ENCODE measurements around the gene RNF152.

RNF152 gene, protein sequence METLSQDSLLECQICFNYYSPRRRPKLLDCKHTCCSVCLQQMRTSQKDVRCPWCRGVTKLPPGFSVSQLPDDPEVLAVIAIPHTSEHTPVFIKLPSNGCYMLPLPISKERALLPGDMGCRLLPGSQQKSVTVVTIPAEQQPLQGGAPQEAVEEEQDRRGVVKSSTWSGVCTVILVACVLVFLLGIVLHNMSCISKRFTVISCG
- 1.4 to 3.2 reads per million in 2 experiments for total RNA-seq

DNA sequence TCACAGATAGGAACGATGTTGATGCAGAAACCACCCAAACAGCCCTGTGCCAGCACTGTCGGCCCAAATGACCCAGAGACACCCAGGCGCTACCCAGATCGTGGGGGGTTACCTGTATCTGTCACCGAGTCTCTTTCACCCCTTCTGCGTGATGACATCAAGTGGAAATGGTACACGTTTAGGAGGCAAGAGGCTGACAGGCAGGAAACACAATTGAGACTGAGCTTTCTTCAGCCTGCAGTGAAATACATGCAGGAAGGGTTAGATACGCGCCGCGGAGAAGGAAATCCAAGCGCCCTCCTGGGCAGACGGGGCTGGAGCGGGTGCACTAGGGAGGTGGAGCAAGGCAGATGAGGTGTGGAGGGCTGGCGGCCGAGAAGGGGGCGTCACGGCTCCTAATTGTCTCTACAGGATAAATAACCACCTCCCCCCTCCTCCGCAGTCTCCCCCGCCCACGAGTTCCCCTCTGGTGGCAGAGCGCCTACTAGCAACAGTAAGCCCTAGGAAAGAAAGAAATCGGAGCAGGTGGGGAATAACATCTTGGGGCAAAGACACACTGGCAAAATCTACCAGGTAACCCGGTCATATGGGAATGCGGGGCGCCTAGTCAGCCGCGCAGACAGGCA is at the start of gene RNF152:
RNF152 (minus strand) TSS at position 325 of the 626 bp plus-strand sequence. CDS start 76,544 bp downstream, outside the sequence.
- no peak for DNase-seq (ENCODE audit: low read depth)

DNA sequence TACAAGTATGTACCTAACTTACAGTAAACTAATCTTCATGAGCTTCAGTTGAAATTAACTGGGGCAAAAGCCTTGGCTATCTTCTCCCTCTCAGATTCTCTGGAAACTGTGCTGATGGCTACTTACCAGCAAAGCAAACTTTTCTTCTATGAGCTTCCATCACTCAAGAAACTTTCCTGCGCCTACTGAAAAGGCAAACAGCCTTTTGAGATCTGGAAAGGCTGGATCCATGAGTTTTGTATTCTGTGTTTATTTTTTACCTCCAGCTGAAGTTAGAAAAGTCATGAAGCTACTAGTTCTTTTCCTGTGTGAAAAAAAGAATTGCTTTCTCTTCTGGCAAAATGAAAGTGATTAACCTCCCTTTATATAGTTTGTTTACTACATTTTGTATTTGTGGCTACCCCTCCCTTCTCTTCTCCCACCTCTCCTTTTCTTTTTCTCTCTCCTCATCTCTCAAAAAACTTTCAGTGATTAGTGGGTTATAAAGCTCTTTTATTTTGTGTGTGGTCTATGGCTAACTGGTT is 49.2 kb upstream of the RNF152 start:
- DNase-seq (ENCODE audit: low read depth): no peak

DNA sequence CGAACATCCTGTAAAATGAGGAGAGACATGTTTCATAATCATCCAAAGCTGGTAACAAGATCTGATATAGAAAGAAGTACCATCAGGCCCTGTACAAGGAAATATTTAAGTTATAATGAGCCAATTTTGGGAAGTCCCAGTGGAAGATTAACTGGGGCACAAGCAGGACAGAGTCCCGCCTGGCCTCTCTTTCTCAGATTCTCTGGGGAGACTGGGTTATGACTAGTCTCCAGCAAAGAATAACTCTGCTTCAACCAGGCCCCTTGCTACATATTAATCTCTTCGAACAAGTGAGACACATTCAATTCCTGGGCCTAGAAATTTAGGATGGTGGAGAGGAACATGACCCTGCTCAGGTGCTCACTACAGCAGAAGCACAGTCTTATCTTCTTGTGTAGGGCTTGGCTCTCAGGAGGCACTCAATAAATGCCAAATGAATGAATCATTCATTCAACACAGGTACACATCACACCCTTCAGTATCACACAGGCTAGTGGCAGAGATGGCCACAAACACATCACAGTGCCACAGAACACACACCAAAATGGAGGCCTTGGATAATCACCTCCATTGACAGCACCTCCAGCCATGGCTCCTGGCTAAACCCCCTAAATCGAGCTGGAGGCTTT is 46.4 kb upstream of the RNF152 start:
- DNase-seq (ENCODE audit: low read depth): no peak

DNA sequence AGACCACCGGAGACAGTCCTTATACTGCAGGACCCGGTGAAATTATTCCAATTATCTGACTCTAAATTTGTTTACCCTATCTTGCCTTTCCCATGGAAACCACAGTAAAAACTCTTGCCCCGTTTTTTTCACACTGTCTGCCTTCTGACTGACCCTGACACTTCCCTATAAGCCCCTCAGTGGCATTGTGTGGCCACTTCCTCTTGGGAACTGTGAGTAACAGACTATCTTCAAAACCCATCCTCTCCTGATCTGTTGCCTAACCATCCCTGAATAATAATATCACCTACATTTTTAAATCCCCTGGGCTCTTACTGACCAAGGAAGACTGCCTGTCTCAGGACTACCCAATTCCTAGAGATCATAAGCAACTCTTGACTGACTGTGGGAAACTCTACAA is 42.6 kb upstream of the RNF152 start:
- DNase-seq (ENCODE audit: low read depth): no peak

DNA sequence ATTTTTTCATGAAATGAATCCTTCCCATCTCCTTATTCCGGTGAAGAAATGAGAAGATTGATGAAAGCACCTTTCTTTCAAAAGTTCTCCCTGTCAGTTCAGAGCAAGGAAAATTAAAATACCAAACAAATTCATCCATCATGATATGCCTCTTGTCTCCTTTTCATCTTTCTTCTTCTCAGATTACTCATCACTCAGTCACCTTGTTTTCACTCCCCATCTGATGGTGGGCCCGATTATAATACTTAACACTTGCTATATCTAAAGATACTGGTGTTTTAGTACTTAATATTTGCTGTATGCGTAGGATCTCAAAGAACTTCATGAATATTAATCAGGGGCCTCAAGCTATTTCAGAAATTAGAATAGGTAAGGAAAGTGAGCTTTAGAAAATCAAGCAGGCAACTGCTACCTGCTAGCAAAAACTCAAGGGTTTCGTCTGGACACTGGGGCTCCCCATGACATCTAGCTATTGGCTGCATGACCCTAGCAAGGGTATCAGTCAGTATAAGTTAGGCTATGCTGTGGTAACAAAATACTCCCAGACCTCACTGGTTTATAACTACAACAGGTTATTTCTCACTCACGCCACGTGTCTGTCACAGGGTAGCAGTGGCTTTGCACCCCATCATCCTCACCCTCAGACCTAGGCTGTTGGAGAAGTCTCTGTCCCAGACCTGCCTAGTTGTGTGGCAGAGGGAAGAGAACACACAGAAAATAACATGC is 39.0 kb upstream of the RNF152 start:
- DNase-seq (ENCODE audit: low read depth): no peak

DNA sequence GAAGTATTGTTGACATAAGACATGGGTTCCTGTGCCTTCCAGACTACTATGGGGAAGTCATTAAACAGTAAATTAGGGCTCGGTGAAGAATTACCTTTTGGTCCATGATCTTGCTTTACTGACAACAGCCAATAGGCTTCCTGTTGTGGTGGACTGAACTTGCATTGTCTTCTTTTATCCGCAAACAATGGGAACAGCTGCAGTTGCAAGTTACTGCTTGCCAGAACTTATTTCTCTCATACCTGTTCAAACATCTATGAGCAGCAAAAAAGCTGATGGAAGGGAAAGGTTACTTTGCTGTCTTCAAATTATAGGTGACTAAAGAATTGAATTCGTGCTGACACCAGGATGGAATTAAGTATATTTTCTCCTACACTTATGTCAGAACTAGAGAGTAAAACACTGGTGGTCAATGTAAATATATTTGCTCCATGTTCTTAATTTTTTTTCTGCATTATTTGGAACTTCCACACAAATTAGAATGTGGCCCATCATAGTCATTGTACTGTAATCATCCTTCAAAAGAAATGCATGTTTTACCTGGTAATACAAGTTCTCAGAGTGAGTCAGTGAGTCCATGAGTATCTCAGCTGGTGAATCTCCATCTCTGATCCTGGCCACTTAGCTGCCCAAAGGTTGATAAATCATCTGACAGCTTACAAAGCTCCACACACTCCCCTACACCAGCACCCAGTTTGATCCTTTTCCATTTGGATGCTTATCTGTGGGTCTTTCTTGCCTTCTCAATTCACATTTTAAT is 37.3 kb upstream of the RNF152 start:
- no peak for DNase-seq (ENCODE audit: low read depth)

DNA sequence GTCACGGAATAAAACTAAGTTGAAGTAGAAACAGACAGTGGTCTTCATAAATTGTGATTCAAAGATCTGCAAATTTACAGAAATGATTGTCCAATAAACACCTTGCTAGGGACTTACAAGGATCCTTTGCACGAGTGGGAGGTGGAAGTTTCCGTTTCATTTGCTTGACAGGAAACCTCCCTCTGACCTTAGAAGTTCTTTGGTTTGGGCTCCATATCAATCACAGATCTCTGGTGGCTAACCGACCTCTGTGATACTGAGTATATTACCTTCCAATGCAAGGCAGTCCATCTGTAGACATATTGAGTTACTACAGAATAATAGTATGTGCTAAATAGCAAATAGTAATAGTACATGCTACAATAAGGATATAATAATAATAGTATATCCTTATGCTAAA is 33.7 kb upstream of the RNF152 start:
- DNase-seq (ENCODE audit: low read depth): no peak

DNA sequence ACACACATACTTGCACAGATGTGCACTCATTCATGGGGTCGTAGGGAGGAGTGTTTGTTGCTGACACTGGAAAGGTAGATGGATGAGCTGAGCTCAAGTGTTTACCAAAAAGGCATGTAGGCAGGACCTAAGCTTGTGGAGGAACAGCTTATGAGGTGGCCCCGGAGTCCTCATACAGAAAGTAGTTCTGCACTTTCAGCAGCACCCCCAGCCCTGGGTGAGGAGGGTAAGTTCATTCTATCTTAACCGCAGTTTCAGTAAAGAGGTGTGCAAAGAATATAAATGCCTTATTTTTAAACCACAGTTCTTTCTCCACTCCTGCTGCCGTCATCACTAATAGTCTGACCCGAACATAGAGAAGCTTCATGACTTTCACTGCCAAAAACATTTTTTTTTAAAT is 31.7 kb upstream of the RNF152 start:
- DNase-seq (ENCODE audit: low read depth): no peak

DNA sequence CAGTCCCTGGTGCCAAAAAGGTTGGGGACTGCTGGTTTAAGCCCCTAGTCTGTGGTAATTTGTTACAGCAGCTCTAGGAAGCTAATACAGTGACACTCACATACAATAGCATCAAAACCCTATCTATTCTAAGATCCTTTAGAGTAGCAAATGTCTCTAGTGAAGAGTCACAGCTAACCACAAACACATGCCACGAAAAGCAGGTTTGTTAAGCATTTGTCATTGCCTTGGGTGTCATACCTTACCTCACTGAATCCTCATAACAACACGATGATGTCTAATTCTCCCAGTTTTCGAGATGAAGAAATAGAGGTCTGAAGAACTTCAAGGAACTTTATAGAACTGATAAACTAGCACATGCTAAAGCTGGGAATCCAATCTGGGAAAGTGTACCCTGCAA is 29.6 kb upstream of the RNF152 start:
- no peak for DNase-seq (ENCODE audit: low read depth)

DNA sequence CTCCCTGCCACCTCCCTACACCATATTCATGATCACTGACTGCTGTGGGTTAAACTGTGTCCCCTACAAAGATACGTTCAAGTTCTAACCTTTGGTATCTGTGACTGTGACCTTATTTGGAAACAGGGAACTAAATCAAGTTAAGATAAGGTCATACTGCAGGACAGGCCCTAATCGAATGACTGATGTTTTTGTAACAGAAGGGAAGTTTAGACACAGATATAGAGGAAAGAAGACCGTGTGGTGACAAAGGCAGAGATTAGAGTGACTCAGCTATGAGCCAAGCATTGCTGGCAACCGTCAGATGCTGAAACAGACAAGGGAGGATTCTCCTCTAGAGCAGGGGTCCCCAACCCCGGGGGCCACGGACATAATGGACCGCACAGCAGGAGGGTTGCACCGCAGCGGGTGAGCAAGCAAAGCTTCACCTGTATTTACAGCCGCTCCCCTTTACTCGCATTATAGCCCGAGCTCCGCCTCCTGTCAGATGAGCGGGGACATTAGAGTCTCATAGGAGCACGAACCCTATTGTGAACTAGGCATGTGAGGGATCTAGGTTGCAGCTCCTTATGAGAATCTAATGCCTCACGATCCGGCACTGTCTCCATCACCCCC is 28.9 kb upstream of the RNF152 start:
- DNase-seq (ENCODE audit: low read depth): no peak

DNA sequence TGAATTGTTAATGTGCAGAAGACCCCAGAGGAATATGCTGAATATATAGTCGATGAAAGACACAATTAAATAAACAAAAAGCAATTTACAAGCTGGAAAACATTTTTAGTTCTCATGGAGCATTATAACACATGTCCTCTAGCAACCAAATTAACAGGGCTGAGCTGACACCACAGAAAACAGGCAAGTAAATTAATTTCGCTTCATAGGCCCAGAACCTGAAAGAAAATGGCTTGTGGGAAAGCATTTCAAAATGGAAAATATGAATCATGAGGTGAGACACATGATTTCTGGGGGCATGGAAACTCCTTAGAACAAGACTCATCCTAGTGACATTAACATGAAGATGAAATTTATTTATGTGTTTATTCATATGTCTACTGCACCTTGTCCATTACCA is 25.0 kb upstream of the RNF152 start:
- no peak for DNase-seq (ENCODE audit: low read depth)

DNA sequence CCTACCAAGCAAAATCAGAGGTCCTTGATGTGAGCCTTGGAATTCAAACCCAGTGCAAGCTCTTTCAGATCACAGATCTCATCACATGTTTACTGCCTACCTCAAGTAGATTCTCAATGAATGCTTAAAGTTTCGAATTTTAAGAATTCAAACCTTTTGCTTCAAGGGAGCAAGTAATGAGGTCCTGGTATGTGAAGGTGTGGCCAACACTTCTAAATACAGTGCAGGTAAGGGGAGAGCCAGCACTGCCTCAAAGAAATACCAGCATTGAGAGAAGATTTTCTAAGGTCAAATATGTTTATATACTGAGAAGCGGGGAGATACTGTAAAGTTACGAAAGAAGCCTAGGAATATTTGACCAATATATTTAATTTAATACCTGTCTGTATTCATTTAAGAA is 19.7 kb upstream of the RNF152 start:
- DNase-seq (ENCODE audit: low read depth): no peak

DNA sequence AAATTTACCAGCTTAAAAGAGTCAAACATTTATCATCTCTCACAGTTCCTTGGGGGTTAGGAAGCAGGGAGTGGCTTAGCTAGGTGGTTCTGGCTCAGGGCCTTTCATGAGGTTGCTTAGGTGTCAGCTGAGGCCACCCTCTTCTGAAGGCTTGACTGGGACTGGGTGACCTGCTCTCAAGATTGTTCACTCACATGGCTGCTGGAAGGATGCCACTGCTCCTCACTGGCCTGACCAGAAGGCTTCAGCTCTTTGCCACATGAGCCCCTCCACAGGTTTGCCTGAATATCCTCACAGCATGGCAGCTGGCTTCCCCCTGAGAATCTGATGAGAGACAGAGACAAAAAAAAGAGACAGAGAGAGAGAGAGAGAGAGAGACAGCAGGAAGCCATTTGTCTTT is 17.3 kb upstream of the RNF152 start:
- DNase-seq (ENCODE audit: low read depth): no peak

DNA sequence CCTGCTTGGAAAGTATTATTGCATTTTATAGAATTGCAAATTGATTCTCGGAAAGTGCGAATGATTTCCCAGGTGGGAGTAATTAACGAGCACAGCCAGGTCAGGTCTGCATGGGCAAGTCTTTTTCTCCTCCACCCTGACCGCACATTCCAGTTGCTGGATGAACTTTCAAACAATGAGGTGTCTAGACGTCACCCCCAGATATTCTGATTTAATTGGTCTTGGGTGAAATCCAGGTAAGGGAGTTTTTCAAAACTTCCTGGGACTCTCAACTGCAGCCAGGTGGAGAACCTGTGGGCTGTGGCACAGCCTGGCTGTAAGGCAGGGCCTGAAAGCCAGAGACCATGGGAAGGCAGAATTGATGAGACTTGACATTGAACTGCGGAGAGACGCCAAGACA is 15.9 kb upstream of the RNF152 start:
- DNase-seq (ENCODE audit: low read depth): no peak

DNA sequence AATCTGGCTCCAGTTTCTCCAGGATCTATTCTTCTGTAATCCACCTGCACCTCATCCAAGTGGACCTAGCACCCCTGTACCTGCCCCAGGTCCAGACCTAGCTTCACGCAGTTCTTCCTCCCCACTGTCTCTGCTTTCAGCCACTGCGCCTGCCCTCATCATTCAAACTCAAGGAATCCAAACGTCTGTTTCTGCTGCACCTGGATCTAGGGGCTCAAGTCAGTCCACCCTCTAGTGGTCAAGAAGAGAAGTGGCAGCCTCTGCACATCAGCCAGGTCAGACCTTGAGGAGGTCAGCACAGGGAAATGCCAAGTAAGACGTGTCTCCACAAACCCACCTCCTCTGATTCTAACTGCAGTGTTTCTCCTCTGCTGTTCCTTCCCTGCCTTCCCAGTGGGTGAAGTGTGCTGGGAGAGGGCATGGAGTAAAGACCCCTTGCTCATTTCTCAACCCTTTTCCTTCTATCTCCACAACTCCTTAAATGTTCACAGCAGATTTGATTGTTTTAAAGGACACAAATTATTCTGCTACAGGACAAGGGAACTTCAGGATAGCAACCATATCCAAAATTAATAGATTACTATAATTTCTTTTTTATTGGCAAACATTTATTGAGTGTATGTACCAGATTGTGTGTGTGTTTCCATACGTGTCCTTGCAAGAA is 8.6 kb upstream of the RNF152 start:
- no peak for DNase-seq (ENCODE audit: low read depth)

DNA sequence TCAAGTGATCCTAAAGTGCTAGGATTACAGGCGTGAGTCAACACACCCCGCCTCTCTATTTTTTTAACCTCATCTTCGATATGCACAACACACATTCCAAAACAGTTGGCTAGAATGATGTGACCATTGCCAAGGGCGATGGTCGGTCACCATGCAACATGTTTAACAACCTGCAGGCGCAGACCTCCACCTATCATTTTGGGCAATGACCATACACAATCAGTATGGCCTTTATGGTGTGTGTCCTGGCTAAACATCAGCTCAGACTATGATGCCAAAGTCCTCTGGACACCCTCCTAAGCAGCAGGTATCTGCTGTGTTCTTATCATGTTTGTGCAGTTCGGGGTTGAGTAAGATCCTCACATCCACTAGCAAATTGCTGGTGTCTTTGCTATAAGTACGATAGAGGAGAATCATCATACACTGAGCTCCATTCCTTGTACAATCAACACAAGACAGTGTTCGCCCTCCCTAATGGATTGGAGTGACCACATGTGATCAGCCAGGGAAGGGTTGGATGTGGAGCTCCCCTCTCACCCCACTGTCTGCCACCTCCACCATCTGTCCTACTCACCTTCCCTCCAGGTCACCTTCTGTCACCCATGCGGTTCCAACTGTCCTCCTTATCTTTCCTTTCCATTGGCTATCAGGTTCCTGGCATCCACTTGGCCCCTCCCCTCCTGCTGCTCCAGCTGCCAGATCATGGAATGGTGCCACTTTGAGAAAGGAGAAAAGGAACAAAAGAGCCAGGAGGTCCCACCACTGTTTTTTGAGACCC is 7.9 kb upstream of the RNF152 start:
- no peak for DNase-seq (ENCODE audit: low read depth)

DNA sequence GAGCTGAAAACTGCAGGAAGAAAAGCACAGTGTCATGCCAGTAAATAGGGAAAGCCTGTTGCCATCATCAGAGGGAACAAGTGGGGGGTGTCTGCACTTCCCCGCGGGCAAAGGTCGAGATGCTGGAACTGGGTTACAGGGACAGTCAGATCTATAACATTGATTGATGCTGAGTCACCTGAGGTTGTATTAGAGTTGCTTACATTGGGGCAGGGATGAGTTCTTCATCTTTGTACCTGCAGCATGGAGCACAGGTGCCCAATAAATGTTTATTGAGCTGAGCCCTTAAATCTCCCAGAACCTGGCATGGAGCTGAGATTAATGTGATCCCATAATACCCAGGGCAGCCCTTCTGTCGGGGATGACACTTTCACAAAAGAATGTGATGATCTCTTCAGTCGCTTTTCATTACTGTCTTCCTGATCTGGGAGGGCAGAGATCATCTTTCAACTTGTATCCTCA is 5.9 kb upstream of the RNF152 start:
- no peak for DNase-seq (ENCODE audit: low read depth)

DNA sequence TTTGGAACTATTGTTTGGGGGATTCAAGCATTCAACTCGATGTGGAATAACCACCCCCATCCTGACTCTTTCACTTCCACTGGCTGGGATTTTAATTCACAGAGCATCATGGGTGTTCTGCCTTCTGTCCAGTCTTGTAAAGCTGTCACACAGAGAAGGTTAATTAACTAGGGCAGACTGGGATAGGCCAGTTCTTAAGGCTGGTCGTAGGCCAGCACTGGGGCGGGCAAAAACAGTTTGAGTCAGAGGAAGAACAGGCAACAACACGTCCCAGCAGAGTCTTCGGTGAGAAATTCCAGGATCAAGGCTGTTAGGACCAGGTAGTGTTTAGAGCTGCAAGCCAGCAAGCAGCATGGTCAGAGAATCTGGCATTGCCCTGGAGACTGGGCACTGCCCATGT is 4.0 kb upstream of the RNF152 start:
- DNase-seq (ENCODE audit: low read depth): no peak

DNA sequence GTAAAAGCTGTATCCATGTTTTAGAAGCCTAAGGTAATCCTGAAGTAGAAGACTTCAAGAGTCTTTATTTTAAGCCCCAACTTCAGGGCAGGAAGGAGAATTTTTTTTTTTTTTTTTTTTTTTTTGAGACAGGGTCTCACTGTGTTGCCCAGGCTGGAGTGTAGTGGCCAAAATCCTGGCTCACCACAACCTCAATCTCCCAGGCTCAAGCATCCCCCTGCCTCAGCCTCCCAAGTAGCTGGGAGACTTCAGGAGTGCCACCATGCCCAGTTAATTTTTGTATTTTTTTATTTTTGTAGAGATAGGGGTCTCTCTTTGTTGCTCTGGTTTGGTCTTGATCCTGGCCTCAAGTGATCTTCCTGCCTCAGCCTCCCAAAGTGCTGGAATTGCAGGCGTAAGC is 3.3 kb upstream of the RNF152 start:
- DNase-seq (ENCODE audit: low read depth): no peak
